Endothelial cell of umbilical vein (primary cell): ENCODE results near the gene KCNE1. TPM values are rescaled to one million over a fixed set of nuclear protein-coding genes. Genes with fewer than 3 reads are reported as not detected.

Experiments used
- BruUV-seq: library from RNA; stranded (reverse); fragments of 400-500 nt; replicated peaks from 2 replicates; lab custom pipeline; 2021; lab: Mats Ljungman, UMichigan
- CTCF ChIA-PET: fragments of 300-600, 350-600 bp; sonication (Branson Sonifier 250); formaldehyde crosslinking; loops from one replicate; lab custom pipeline; 2021; ENCODE audit warnings: antibody characterized with exemption, inconsistent platforms; lab: Charles Lee
- POLR2A ChIA-PET: fragments of 300-600, 350-600 bp; sonication (Branson Sonifier 250); formaldehyde crosslinking; loops from one replicate; lab custom pipeline; 2021; ENCODE audit warnings: antibody characterized with exemption, inconsistent platforms; lab: Charles Lee
- DNase-seq: peaks from one replicate; pipeline ENCODE4 v3.0.0-alpha.2; 2011; ENCODE audit warnings: low read depth, low spot score
- FAIRE-seq: peaks from 2 replicates; lab custom pipeline; 2011; peaks lifted over from hg19 to GRCh38; lab: Jason Lieb, UNC
- H2AFZ ChIP-seq: 2 replicates; pipeline ENCODE4 v1.6.0; 2012; ENCODE audit warnings: low read depth, low read length, control low read depth, inconsistent platforms
- H3K27ac ChIP-seq: 2 replicates; pipeline ENCODE4 v1.5.1; 2011; ENCODE audit warnings: low read depth, mild to moderate bottlenecking, control low read depth, low read length, moderate library complexity; ENCODE audit not compliant: insufficient read depth
- H3K27me3 ChIP-seq, 2 experiments: 2 replicates each; pipeline versions ENCODE4 v1.6.0 to v1.6.1; 2011; ENCODE audit warnings: low read length in 2 of 2, mixed read lengths in 1 of 2; ENCODE audit not compliant: control insufficient read depth in 2 of 2, insufficient read depth in 2 of 2
- H3K36me3 ChIP-seq, 2 experiments: 2 replicates in 1 of 2; 3 replicates in 1 of 2; pipeline ENCODE4 v1.5.1; 2011; ENCODE audit warnings: low read length in 2 of 2, mild to moderate bottlenecking in 1 of 2, moderate library complexity in 1 of 2; ENCODE audit not compliant: control insufficient read depth in 2 of 2, insufficient read depth in 2 of 2; ENCODE audit errors: extremely low read depth in 1 of 2
- H3K4me1 ChIP-seq: 3 replicates; pipeline ENCODE4 v1.5.1; 2011; ENCODE audit warnings: mild to moderate bottlenecking, low read length; ENCODE audit not compliant: control insufficient read depth, insufficient read depth; ENCODE audit errors: extremely low read depth
- H3K4me2 ChIP-seq: 2 replicates; pipeline ENCODE4 v1.6.1; 2011; ENCODE audit warnings: low read length, control low read depth, mixed read lengths; ENCODE audit not compliant: insufficient read depth
- H3K4me3 ChIP-seq, 3 experiments: fragments of 200-600 bp in 1 of 3; sonication (generic), shearing (Covaris generic) in 1 of 3; replicated peaks in 1 of 3; 2 replicates each; pipeline ENCODE4 v1.5.1; 2011 to 2016; ENCODE audit warnings: control low read depth in 3 of 3, low read length in 3 of 3, mild to moderate bottlenecking in 2 of 3, inconsistent platforms in 1 of 3, low read depth in 1 of 3, moderate library complexity in 1 of 3; ENCODE audit not compliant: insufficient read depth in 1 of 3
- H3K79me2 ChIP-seq: 2 replicates; pipeline ENCODE4 v1.6.0; 2012; ENCODE audit warnings: low read length, inconsistent platforms; ENCODE audit not compliant: control insufficient read depth, insufficient read depth
- H3K9ac ChIP-seq: replicated peaks from 2 replicates; pipeline ENCODE3; 2011; ENCODE audit warnings: low read length, control low read depth; ENCODE audit not compliant: insufficient read depth; ENCODE audit errors: extremely low read depth
- H3K9me1 ChIP-seq: replicated peaks from 3 replicates; pipeline ENCODE4 v1.6.0; 2011; ENCODE audit warnings: mild to moderate bottlenecking, low read length; ENCODE audit not compliant: control insufficient read depth, insufficient read depth; ENCODE audit errors: extremely low read depth
- H3K9me3 ChIP-seq: replicated peaks from 2 replicates; pipeline ENCODE4 v1.5.1; 2012; ENCODE audit warnings: low read length, inconsistent platforms; ENCODE audit not compliant: control insufficient read depth, insufficient read depth
- H4K20me1 ChIP-seq: replicated peaks from 2 replicates; pipeline ENCODE3; 2011; ENCODE audit warnings: mild to moderate bottlenecking, low read length; ENCODE audit not compliant: control insufficient read depth, insufficient read depth; ENCODE audit errors: extremely low read depth
- EZH2 ChIP-seq: IDR thresholded peaks from 2 replicates; pipeline ENCODE4 v1.6.1; 2012; ENCODE audit warnings: borderline replicate concordance, low read depth, mild to moderate bottlenecking, moderate library complexity, low read length, inconsistent platforms; ENCODE audit not compliant: severe bottlenecking
- FOS ChIP-seq: IDR thresholded peaks from 2 replicates; pipeline ENCODE4 v1.6.1; 2011; ENCODE audit warnings: mild to moderate bottlenecking, low read length, moderate library complexity, borderline replicate concordance; ENCODE audit not compliant: insufficient read depth
- GATA2 ChIP-seq: IDR thresholded peaks from 2 replicates; pipeline ENCODE4 v1.7.0; 2011; ENCODE audit warnings: low read depth, mild to moderate bottlenecking, moderate library complexity, mixed read lengths, low read length; ENCODE audit not compliant: insufficient read length, insufficient read depth
- JUN ChIP-seq: IDR thresholded peaks from 2 replicates; pipeline ENCODE4 v1.6.1; 2011; ENCODE audit warnings: borderline replicate concordance, low read depth; ENCODE audit not compliant: insufficient read length, insufficient read depth
- MYC ChIP-seq: IDR thresholded peaks from one replicate; pipeline ENCODE4 v1.6.1; 2011; ENCODE audit warnings: mild to moderate bottlenecking, low read depth, low read length
- POLR2A ChIP-seq: IDR thresholded peaks from 2 replicates; pipeline ENCODE4 v1.6.1; 2012; ENCODE audit warnings: low read depth, mild to moderate bottlenecking, control low read depth, low read length
- POLR2AphosphoS5 ChIP-seq: IDR thresholded peaks from 2 replicates; pipeline ENCODE4 v1.6.1; 2012; ENCODE audit warnings: low read depth, mild to moderate bottlenecking, control low read depth, low read length, moderate library complexity; ENCODE audit not compliant: insufficient read depth
- dilution Hi-C: fragments of 300-500 bp; cut with MboI; formaldehyde crosslinking; loops from one replicate; pipeline ENCODE4 v1.15.0; 2019; ENCODE audit warnings: low sequenced_read_pairs; ENCODE audit not compliant: extremely low pct_ligation_motif_present
- intact Hi-C: fragments of 100-400 bp; cut with micrococcal nuclease; formaldehyde crosslinking; loops from one replicate; pipeline ENCODE4 v1.10.0; 2022
- polyA plus RNA-seq, 4 experiments: library from polyadenylated mRNA; depleted of rRNA in 3 of 4; stranded (reverse) in 3 of 4; unstranded in 1 of 4; fragments of >200 nt; gene quantifications; 2 replicates each; pipeline versions ENCODE4 v1.2.1 to v1.2.3, GENCODE V29; 2011 to 2012; ENCODE audit warnings: missing spikeins in 1 of 4
- total RNA-seq: library from RNA; stranded (reverse); gene quantifications from 2 replicates; pipeline ENCODE4 v1.2.3, GENCODE V29; 2021
- TF ChIP-seq, protein P1 (sequence below): IDR thresholded peaks from 2 replicates; pipeline ENCODE4 v1.6.1; 2011; ENCODE audit not compliant: insufficient read depth, insufficient read length
- TF ChIP-seq, protein P2 (sequence below), 2 donors: IDR thresholded peaks; 1 replicate in 1 of 2; 2 replicates in 1 of 2; pipeline ENCODE4 v1.5.1; 2011; ENCODE audit warnings: low read length in 2 of 2, mild to moderate bottlenecking in 2 of 2, moderate library complexity in 2 of 2, control low read depth in 1 of 2, inconsistent platforms in 1 of 2, low read depth in 1 of 2; ENCODE audit not compliant: insufficient read depth in 1 of 2; ENCODE audit errors: extremely low read depth in 1 of 2

Gene KCNE1
- total and polyA plus RNA-seq, 2 donors (not counting 3 experiments of a cell fraction or from before 2014, with no cell fraction given), result 0.10 to 0.38 TPM

DNA sequence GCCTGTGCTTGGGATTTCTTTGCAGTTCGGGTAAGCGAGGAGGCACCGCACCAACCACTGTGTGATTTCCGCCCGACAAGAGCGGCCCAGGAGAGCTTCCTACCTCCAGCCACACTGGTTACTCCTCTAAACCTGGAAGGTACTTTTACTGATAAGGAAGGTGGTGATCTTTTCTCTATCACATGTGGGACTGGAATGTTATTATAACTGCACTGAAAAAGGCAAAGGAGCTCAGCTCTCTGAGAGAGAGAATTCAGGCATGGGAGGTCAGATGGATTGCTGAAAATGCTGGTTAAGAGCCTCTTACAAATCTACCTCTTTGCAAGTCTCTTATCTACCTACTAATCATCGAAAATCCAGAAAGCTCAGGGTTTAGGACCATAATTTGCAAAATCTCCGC lies 7.7 kb upstream of the KCNE1 start:
- DNase-seq (no peak), FAIRE-seq (no peak)
- Histone ChIP-seq H3K9ac (no peak overlapping the region), H3K9me1 (no peaks in the 10 kb centered on the region), H3K27ac (no peak overlapping the region), H2AFZ (no peak overlapping the region), H4K20me1 (no peaks in the 10 kb centered on the region), H3K4me2 (no peak overlapping the region), H3K36me3 (peaks cover 5 to 22% of the 10 kb centered on the region in 2 experiments), H3K79me2 (peaks cover 2% of the 10 kb centered on the region), H3K4me3 (no peak overlapping the region), H3K27me3 (no peaks in the 10 kb centered on the region), H3K4me1 (peaks cover 3% of the 10 kb centered on the region), H3K9me3 (no peaks in the 10 kb centered on the region)
- TF ChIP-seq POLR2AphosphoS5 (no peak), JUN (no peak), FOS (no peak), POLR2A (no peak), GATA2 (no peak), MYC (no peak), EZH2 (no peak)
- TF ChIP-seq, protein P1, sequence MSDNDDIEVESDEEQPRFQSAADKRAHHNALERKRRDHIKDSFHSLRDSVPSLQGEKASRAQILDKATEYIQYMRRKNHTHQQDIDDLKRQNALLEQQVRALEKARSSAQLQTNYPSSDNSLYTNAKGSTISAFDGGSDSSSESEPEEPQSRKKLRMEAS, result no peak
- TF ChIP-seq, protein P2, sequence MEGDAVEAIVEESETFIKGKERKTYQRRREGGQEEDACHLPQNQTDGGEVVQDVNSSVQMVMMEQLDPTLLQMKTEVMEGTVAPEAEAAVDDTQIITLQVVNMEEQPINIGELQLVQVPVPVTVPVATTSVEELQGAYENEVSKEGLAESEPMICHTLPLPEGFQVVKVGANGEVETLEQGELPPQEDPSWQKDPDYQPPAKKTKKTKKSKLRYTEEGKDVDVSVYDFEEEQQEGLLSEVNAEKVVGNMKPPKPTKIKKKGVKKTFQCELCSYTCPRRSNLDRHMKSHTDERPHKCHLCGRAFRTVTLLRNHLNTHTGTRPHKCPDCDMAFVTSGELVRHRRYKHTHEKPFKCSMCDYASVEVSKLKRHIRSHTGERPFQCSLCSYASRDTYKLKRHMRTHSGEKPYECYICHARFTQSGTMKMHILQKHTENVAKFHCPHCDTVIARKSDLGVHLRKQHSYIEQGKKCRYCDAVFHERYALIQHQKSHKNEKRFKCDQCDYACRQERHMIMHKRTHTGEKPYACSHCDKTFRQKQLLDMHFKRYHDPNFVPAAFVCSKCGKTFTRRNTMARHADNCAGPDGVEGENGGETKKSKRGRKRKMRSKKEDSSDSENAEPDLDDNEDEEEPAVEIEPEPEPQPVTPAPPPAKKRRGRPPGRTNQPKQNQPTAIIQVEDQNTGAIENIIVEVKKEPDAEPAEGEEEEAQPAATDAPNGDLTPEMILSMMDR (IDR thresholded peaks at IDR 0.05; ENCODE audit: extremely low read depth in 1 of 2, insufficient read depth in 1 of 2, low read depth in 1 of 2, low read length in 2 of 2), result no peak
- no TSS peak for BruUV-seq
- ChIA-PET CTCF (interaction anchor here (0.7 to 5.0 kb wide), 6 partner anchors 9 to 170 kb away, joined by 3 to 31 read pairs (median 4); no protein-coding TSS in a partner anchor), POLR2A (no interaction called here)
- dilution Hi-C loops (no loop called here), intact Hi-C loops (no loop called here)
